ENCODE measurements around the gene HIF3A. TPM values are rescaled to one million over a fixed set of nuclear protein-coding genes. Genes with fewer than 3 reads are reported as not detected.
A peak's percentile ranks its signal among the peaks of the same experiment; 100 is the strongest.

The HIF3A gene
- total and polyA plus RNA-seq, 12 donors = 2.7 to 69.0 (median 24.0) TPM

DNA sequence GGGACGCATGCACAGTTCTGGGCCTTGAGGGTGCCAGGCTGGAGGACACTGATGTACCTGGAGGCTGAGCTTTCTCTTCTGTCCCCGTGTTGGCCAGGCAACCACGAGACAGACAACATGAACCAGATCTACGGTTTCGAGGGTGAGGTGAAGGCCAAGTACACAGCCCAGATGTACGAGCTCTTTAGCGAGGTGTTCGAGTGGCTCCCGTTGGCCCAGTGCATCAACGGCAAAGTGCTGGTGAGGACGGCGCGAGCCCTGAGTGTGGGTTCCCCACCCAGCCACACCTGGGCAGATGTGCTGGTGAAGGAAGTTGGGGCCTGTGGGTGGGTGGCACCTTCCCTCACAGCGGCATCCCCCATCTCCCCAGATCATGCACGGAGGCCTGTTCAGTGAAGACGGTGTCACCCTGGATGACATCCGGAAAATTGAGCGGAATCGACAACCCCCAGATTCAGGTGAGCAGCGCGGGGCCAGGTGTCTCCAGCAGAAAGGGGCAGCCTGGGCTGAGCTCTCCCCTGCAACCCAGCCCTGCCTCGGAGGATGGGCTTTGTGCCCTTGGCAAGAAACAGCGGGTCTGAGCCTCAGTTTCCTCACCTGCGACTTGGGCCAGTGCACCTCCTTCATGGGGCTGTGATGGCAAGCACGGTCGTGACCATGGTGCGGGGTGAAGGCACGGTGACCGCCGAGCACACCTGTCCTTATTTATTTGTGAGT lies 90.3 kb downstream of the HIF3A start:
- no peak for TF ChIP-seq POLR2A (IDR thresholded peaks at IDR 0.05)
- TF ChIP-seq, protein P1, sequence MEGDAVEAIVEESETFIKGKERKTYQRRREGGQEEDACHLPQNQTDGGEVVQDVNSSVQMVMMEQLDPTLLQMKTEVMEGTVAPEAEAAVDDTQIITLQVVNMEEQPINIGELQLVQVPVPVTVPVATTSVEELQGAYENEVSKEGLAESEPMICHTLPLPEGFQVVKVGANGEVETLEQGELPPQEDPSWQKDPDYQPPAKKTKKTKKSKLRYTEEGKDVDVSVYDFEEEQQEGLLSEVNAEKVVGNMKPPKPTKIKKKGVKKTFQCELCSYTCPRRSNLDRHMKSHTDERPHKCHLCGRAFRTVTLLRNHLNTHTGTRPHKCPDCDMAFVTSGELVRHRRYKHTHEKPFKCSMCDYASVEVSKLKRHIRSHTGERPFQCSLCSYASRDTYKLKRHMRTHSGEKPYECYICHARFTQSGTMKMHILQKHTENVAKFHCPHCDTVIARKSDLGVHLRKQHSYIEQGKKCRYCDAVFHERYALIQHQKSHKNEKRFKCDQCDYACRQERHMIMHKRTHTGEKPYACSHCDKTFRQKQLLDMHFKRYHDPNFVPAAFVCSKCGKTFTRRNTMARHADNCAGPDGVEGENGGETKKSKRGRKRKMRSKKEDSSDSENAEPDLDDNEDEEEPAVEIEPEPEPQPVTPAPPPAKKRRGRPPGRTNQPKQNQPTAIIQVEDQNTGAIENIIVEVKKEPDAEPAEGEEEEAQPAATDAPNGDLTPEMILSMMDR (IDR thresholded peaks at IDR 0.05) = no peak
- WGBS, 4 donors = 90 to 94% (median 93%) methylated on average over 21 to 30 of the region's 30 CpGs
- Histone ChIP-seq H3K9me3 (replicated peaks in 1 of 3) (no peaks in the 10 kb centered on the region), H3K4me1 (replicated peaks in 1 of 2) (peaks cover 0 to 18% of the 10 kb centered on the region in 2 donors), H3K27ac (no peak overlapping the region), H3K27me3 (no peaks in the 10 kb centered on the region), H3K36me3 (replicated peaks in 1 of 2) (peaks cover 0 to 74% of the 10 kb centered on the region in 2 donors), H3K4me3 (no peak overlapping the region)
- DNase-seq = peak in 3 of 7 donors; percentile 9 to 24 (median 16)
- intact Hi-C loops (cut with DNase I) = loop anchor here in 1 of 2 donors (10.0 kb wide), 1 partner anchor 102 kb away; no protein-coding TSS in a partner anchor

DNA sequence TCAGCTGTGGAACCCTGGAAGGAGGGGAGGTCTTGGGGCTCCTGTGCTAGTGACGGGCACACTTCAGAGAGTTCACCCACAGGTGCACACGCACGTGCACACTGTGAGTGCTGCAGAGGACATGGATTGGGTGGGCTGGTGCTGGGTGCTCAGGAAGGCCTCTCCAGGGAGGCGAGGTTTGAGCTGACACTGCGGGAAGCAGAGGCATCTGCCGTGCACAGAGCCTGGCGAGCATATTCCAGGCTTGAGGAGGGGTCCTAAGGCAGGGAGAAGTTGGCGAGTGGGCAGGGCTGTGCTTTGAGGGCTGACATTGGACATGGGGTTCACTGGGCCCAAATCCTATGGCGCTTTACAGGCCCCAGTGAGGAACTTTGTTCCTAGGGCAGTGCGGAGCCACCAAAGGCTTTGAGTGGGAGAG lies 90.9 kb downstream of the HIF3A start:
- TF ChIP-seq, protein P1 (IDR thresholded peaks at IDR 0.05) = no peak
- no peak for TF ChIP-seq POLR2A (IDR thresholded peaks at IDR 0.05)
- intact Hi-C loops (cut with DNase I) = loop anchor here in 1 of 2 donors (10.0 kb wide), 1 partner anchor 103 kb away; no protein-coding TSS in a partner anchor
- H3K27ac ChIP-seq = no peak overlapping the region
- peaks cover 0 to 15% of the 10 kb centered on the region in 2 donors for H3K4me1 ChIP-seq (replicated peaks in 1 of 2)
- 94 to 97% (median 95%) methylated on average over 6 to 10 of the region's 10 CpGs for WGBS, 4 donors
- H3K36me3 ChIP-seq (replicated peaks in 1 of 2) = peaks cover 0 to 68% of the 10 kb centered on the region in 2 donors
- DNase-seq = peak in 1 of 7 donors; percentile 13
- no peaks in the 10 kb centered on the region for H3K27me3 ChIP-seq
- no peak overlapping the region for H3K4me3 ChIP-seq
- no peaks in the 10 kb centered on the region for H3K9me3 ChIP-seq (replicated peaks in 1 of 3)

DNA sequence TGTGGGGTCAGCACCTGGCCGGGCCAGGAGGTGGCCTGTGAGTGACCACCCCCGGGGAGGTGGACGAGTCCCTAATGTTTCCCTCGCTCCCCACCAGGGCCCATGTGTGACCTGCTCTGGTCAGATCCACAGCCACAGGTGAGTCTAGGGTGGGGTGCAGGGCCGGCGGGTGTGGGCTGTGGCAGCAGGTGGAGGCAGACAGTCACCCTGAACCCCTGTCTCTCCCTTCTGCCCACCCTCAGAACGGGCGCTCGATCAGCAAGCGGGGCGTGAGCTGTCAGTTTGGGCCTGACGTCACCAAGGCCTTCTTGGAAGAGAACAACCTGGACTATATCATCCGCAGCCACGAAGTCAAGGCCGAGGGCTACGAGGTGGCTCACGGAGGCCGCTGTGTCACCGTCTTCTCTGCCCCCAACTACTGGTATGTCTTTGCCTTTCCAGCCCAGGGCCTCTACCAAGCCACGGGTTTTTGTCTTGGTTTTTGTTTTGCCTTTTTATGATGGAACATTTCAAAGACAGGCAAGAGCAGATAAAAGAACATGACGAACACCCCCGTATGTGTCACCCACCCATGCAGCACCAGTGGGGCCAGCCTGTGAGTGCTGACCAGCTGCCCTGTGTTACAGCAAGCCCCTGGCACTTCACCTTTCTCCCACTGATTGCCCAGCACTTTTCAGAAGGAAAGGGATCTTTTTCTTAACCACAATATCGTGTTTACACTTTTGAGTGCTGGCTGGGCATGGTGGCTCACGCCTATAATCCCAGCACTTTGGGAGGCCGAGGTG lies 91.7 kb downstream of the HIF3A start:
- DNase-seq = peak in 4 of 7 donors; percentile 55 to 78 (median 68)
- H3K4me3 ChIP-seq = no peak overlapping the region
- peaks cover 0 to 12% of the 10 kb centered on the region in 2 donors for H3K4me1 ChIP-seq (replicated peaks in 1 of 2)
- peak overlapping the region in 2 of 5 donors; percentile 10 to 38 for H3K27ac ChIP-seq
- TF ChIP-seq, protein P1 (IDR thresholded peaks at IDR 0.05) = no peak
- TF ChIP-seq POLR2A (IDR thresholded peaks at IDR 0.05) = no peak
- H3K9me3 ChIP-seq (replicated peaks in 1 of 3) = no peaks in the 10 kb centered on the region
- WGBS, 4 donors = 59 to 73% (median 62%) methylated on average over 14 to 25 of the region's 25 CpGs
- H3K36me3 ChIP-seq (replicated peaks in 1 of 2) = peaks cover 0 to 60% of the 10 kb centered on the region in 2 donors
- intact Hi-C loops (cut with DNase I) = loop anchor here in 1 of 2 donors (10.0 kb wide), 1 partner anchor 104 kb away; no protein-coding TSS in a partner anchor
- no peaks in the 10 kb centered on the region for H3K27me3 ChIP-seq
